ENCODE results near the gene SLC12A8.

Gene SLC12A8

DNA sequence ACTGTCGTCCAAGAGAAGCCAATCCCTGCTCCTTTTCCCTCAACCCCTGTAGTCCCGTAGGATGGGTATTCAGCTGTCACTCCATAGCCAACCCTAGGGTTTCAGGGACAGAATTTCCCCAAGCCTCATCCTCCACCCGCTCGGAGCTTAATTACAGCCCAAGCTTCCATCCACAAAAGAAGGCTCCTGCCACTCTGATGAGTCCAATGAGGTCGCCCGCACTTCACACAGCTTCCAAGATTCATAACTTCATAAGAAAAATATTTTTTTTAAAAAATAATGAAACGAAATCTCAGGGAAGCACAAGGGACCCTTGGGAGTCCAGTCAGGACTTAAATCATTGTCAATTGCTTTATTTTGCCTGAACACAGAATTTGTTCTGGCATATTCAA is 75.6 kb downstream of the SLC12A8 start:
- no peak for DNase-seq

DNA sequence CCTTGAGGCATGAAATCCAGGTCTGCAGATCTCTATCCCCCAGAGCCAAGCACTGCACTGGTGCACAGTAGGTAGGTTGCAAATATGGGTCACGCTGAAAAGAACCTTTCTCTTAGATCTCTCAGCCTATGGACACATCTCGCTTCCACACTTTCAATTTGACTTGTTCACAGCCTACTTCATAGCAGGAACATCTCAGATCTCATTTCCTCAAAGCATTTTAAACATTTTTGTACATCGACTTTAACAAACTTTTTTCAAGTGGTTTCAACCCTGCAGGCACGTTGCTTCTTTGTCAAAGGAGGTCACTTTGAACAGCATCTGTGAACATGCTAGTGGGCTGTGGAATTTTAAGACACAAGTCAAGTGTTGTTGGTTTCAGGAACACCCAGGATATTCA is 76.0 kb downstream of the SLC12A8 start:
- no peak for DNase-seq

DNA sequence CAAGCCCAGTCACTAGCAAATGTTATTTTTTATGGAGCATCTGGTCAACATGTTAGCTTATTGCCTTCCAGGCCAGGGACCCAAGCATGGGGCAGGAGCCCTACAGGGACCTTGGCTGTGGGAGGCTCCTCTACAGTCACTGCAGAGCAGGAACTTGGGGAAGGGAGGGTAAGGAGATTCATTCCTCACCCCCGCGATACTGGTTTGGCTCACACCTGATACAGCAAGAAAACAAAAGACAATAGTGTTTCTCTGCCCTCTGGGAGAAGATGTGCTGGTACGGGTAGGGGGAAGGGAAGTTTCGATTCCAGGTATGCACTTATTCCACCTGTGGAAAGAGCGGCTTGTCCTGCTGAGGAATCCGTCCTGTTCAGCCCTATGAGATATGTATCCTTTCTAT is 77.6 kb downstream of the SLC12A8 start:
- DNase-seq = no peak

DNA sequence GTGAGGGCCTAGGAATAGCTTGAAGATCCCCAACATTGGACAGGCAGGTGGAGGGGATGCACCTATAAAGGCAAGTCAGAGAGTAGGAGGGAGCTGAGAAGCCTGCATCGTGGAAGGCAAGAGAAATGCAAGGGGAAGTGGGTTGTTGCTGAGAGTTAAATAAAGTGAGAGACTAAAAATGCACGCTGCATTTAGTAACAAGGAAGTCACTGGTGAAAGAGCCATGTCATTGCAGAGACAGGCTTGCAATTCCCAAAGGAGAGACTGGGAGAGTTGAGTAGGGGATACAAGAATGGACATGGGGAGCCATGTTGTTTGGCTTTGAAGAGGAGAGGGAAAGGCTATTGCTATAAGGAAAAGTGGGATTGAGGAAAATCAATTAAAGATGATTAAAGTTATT is 79.7 kb downstream of the SLC12A8 start:
- DNase-seq = no peak

DNA sequence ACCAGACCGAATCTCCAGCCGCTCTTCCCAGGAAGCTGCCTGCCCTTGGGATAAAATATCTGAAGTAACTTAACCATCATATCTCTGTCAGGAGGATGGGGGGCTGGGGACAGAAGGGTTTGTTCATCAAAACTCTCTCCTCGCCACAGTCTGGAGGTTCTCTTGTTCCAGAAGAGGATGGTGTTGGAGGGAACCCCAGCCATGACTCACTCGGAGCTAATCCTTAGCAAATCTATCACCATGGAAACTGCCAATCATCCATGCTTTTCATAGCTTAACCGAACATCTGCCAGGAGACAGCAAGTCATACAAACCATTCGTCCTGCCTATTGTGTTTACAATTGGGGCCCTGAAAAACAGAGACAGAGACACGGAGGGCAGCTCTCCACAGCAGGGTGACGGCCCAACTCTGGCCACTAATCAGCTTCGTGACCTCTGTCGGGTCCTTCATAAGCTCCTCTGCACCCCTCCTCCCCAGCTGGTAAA is 83.0 kb downstream of the SLC12A8 start:
- no peak for DNase-seq

DNA sequence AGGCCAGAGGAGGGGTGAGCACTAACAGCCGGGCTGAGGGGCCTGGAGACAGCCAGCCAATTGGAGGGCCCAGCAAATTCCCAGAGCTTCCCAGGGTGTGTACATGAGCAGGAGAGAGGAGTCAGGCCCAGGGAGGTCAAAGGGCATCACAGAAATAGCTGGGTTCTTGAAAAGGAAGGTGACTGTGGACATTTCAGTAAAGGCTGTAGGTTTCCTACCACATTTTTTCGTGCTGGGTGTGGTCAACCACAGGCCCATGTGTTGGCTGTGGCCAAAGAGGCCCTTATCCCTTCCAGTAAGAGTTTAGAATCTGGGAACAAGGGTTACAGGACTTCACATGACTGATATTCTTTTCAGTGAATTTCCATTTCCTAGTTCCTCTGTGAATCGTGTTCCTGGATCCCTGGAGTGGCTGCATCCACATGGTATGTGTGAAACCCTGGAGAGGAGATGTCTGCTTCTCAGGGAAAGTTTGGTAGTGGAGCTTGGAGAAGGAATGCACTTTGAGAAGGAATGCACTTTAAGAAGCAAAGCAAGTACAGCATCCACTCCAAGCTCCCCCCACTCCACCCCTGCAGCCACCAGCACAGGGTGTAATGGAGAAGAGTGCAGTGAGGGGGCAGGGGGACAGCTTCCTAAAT is 83.6 kb downstream of the SLC12A8 start:
- peak; percentile 64 for DNase-seq

DNA sequence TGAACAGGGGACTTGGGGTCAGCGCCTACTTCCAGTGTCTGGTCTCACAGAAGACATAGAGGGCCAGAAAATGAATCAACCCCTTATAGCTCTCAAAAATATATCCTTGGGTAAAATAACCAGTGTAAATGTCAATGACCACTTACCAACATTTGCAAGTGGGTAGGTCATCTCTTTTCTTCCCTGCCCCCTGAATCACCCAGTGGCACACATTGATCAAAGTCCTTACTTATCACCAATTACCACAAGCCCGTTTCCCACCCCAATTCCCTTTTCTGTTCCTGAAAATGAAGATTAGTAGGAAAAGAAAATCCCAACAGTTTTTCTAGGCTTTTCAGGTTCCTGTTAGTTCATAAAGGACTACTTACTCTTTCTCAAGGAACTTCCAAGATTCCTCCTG is 86.2 kb downstream of the SLC12A8 start:
- DNase-seq = no peak

DNA sequence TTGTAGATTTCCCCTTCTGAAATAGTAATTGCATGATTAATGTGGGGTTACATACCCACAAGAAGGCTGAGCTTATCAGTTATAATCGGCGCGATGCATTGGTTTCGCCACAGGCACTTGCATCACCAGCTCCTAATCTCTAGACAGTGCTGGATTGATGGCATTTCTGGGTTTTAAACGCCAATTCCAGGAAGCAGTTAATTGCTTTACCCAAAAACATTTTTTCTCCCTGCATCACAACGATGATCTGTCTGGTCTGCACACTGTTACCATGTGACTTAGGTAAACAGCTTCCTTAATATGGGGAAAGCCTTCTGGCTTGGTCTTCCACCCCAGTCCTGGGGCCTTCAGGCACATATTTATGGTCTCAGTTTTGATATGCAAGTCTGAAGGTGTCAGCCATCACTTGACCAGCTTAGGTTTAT is 86.7 kb downstream of the SLC12A8 start:
- DNase-seq = peak; percentile 58

DNA sequence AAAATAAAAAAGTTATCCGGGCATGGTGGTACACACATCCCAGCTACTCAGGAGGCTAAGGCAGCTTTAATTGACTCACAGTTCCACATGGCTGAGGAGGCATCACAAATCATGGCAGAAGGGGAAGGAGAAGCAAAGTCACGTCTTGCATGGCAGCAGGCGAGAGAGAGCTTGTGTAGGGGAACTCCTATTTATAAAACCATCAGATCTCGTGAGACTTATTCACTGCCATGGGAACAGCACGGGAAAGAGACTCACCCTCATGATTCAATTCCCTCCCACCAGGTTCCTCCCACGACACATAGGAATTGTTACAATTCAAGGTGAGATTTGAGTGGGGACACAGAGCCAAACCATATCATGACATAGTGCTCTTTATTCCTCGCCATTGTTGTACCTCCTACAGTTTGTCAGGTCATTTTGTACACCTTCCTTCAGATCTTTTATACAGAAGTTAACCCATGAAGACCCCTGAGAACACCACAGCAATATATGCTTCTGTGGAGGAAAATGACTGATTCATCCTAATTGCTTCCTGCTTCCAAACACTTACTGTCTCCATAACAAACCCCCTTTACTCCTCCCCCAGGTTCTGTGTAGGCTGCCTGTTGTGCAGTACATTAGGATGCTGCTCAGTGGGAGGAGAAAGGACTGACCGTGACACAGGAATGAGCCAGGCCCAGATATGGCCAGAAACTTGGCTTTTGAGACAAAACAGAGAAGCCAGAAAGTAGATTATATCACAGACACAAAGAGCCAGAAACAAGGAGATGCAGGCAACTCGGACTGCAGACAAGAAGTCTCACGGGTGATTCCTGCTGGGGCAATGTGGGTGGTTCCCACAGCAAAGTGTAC is 88.9 kb downstream of the SLC12A8 start:
- DNase-seq = no peak

DNA sequence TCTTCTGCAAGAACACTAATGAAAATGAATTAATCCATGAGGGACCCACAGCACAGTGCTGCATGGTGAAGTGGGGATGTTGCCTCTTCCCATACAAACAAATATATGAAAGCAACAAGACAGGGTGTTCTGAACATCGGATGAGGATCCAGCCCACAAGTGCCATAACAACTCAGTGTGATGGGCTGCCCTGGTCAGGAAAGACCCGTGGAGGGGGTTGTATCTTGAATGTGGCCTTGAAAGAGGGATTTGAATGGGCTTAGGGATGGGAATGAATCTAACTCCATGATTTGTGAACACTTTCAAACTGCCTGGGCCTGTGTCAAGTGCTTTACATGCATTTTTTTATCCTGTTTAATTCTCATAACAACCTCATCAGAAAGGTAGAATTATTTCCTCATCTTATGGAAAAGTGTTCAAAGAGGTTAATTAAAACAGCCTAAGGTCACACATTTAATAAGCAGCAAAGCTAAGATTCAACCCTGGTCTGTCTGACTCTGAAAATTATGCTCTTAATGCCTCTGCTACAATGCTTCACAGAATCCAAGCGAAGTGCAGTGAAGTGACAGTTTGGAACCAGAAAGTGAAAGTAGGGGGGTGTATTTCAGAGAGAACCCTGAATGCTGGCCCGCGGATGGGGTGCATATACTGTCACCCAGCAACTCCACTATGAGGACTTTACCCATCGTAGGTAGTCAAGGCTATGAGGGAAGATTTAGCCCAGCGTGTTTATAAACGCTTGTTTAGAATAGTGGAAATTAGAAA is 91.1 kb downstream of the SLC12A8 start:
- no peak for DNase-seq

DNA sequence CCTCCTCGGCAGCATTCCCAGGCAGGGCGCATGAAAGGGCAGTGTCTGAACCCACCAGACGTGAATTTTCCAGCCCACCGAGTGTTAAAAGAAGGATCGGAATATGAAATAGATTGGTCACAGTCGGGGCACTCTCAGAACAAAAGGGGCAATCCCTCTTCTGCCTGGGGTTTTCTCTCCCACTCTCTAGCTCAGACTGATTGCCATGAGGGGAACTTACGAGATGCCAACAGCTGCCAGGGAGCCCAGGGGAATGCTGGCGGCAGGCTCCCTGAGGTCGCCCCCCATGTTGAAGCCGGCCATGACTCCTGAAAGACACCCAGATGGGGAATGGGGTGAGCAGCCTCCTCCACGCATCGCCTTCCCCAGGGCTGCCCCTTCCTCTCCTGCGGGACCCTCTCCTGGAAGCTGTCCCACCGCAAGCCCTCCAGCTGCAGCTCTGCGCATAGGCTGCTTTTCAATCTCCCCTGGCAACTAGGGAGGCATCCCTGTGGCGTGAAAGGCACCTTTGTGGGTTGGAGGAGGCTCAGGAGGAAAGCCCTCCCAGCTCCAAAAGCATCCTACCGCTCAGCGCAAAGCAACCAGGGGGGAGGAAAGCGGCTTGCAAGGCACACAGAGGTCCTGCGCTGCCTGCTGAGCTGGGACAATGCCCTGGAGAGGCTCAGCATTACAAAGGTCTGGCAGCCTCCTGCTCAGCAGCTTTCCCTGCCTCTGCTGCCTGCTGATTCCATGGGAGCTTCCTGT is 92.0 kb downstream of the SLC12A8 start:
- no peak for DNase-seq

DNA sequence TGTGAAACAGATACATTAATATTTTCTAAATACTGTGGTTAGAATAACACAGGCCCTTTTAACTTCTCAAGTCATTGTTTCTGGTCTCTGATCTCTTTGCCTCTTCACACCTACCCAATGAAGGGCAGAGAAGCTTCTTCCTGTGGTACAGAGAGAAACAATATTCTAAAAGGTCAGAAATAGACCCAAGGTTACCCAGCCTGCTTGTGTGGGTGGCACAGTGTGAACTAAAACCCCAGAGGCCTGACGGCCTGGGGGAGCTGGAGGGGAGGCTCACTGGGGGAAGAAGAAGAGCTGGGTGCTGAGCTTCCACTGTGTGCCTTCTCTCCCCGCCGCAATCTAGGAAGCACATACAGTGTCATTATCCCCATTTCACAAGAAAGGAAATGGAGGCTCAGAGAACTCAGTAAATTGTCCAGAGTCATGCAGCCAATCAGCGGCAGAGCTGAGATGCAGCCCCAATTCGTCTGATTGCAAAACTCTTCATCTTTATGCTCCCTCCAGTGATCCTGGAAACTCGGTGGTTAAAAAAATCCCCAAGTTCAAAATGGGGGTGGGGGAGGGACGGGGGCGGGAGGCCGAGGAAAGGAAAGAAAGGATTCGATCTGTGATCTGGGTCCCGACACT is 92.7 kb downstream of the SLC12A8 start:
- DNase-seq = no peak

DNA sequence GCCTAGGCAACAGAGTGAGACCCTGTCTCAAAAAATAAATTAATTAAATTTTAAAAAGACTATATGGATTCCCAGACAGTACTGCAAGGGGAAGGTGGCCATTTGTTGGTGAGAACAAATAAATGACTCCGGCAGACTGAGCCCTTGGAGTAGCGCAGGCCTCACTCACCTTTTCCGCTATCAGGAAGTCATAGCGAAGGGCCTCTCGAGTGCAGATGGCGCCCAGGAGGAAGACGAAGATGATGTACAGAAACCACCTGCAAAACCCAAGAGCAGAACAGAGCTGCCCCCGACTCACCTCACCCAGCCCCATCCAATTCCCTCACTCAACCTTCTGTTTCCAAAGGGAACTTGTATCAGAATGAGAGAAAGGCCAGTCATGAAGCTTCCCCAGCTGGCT is 93.9 kb downstream of the SLC12A8 start:
- no peak for DNase-seq

DNA sequence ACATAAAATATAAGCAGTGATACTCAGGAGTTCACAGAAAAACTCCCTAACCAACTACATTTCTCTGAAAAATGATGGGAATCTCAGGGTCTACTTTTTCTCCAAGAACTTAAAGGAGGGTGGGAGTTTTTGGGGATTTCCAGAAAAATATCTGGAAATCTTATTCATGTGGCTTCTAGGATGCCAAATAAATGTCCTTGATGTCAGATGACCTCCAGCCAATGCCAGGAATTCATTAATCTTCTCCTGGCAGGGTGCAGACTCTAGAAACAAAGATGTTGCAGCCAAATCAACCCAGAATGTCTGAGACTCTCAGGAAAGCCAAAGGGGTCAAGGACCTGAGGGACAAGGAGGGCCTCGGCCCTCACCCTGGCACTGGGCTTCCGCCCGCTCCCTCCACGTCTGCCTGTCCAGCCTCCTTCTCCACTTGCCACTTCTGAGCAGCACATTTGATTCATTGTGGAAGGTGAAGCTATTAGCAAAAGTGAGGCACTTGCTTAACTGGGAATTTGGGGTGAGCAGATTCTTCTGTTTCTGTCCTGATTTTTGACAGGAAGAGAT is 94.8 kb downstream of the SLC12A8 start:
- DNase-seq = no peak

DNA sequence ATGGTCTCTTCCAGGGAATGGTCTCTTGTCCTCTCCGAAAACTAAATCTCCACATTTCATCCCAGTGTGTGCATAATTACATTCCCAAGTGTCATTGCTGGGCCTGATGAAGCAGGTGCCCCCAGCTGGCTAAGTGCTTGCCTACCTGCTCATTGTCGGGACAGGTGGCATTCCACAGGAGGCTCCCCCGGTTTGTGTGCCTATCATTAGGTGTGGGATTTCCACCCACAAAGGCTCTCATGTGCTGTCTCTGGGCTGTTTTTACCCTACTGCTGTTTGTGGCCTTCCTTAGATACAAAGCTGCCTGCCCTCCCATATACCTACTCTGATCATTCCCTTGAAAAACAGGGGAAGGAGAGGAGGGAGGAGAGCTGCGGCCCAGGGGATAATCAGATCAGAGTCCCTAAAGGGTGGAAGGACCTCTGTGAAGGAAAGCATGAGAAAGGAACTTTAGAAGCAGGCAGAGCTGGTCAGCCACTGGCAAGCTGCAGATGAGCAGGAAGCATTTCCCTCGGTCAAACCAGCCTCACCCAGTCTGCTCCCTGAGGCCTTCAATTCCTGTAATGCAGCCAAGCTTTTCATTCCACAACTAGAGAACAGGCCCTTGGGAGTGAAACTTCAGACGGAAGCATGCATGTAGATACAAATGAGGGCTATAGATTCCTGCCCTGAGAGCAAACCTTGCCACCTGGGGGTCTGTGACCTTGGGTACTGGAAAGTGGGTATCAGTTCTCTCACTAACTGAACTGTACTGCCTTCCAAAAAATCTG is 96.1 kb downstream of the SLC12A8 start:
- DNase-seq = no peak

DNA sequence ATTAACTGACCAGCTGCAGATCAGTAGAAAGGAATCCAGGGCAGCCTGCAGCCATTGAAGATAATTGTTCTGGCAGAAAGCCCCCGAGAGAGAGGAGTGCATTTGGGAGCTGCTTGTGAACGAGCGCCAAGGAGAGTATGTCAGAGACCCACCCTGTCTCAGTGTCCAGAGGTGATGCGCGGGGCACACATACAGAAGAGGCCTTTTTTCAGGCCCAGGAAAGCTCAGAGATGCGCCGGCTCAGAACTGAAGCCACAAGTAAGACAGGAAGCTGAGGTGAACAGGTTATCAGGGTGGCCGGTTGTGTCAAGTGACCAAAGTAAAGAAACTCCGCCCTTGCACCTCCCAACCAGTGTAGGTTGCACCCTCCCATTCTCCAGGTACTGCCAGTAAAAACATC is 96.9 kb downstream of the SLC12A8 start:
- DNase-seq = no peak

DNA sequence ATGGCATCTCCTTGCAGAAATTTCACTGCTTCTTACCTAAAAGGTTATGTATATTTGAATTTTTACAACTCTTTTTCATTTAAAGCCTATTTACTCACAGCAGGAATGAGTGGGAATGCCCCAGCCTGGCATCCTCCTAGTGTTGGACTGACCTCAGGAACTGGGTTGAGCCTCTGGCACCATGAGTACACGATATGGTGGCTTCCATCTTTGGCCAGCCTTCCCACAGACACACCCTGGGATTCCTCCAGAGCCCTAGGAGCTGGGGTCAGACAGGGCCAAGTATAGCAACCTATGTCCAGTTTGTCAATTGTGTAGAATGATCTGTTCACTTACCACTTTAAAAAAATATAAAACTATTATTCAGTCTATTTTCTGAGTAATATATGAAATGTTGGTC is 99.6 kb downstream of the SLC12A8 start:
- DNase-seq = no peak

DNA sequence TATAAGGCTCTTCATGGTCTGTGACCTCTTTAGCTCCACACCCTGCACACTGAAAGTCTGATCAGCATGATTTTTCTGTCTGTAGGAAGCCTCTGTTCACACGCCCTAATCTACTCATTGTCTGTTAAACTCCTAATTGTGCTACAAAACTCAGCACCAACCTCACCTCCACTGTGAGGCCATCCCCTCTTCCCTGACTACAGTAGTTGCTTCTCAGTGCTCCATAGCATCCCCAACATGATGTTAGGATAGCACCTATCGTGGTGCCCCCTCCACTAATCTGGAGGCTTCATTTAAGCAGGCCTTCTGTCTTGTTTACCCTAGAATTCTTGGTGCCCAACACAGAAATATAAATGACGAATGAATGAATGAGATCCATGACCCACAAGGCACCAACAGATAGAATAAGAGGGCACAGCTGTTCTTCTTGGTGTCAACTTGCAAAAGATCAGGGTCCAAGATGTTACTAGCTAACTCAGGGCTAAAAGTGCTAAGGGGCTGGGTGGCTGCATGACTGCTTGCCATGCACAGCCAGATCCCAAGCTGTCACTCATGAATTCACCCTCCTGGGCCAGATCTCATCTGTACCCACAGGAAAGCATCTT is 101.6 kb downstream of the SLC12A8 start:
- DNase-seq = no peak

DNA sequence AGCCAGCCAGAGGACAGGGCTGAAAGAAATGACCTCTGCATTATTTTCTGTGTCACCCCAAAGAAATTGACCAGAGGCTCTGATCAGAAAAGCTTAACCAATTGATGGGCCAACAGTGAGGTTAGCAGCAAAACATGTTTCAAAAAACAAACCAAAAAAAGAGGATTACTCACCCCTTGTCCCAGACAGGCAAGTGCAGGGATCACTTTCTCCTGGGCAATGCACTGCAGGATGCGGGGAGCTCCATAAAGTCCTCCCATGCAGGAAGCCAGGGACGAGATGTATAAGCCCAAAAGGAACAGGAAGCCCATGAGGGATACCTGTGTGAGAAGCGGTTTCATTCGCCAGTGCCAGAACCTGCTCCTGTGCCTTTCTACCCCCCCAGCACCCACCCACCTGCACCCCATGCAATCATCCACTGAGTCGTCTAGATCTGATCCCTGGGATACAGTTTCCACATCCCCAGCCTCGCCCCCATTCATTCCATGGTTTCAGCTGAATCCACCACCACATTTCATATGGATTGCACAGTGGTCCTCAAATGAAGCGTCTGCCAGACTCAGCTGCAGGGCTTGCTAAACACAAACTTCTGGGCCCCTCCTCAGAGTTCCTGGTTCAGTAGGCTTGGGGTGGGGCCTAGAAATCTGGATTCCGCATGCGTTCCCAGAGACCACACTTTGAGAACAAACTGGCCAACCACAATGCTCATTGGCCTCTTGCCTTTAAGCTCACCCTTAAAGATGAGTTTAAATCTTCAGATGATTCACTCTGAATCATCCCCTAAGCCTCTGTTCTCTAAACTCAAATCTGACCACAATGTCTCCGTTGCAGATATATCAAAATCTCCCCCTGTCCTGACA is 102.3 kb downstream of the SLC12A8 start:
- no peak for DNase-seq

DNA sequence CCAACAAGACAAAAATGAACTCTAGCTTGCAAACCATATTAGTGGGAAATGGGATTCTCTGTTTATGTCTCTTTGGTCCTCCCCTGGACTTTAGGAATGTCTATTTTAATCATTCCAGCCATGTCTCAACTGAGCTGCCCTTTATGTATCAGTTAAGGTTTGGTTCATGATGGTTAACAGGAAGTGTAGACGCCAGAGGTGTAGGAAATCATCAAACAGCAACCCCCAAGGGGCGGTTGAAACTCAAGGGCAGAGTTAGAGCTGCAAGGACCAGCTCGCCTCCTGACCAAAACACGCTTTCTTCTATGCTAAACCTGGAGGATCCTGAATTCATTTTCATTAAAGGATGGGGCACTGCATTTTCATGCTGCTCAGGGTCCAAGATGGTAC is 103.0 kb downstream of the SLC12A8 start:
- DNase-seq = no peak
